ENCODE results near the gene HIVEP1. TPM values are rescaled to one million over a fixed set of nuclear protein-coding genes. Genes with fewer than 3 reads are reported as not detected.

Gene HIVEP1
- total RNA-seq, 6 experiments from 2014 or later, result 13.2 to 23.3 (median 17.8) TPM

DNA sequence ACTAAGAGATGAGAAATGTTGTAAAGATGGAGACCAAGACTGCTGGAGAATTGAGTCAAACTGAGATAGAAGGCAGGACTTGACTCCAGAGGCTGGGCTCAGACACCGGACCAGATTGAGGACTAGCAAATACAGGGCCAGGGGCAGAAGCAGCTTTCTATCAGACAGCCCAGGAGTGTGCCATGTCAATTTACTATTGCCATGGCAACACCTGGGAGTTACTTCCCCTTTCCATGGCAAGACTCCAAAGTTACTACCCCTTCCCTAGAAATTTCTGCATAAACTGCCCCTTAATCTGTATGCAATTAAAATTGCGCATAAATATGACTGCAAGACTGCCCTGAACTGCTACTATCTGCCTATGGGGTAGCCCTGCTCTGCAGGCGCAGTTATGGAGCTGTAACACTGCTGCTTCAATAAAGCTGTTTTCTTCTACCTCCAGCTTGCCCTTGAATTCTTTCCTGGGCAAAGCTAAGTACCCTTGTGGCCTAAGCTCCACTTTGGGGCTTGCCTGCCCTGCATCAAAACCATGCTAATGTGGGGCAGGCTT is 188.0 kb downstream of the HIVEP1 start:
- WGBS (ENCODE audit: insufficient coverage, low coverage, low lambda C conversion rate, missing lambda C conversion rate), result 97% methylated on average over 3 of the region's 3 CpGs
- H3K27ac ChIP-seq, result no peak overlapping the region
- intact Hi-C loops (cut with DNase I), result no loop called here
- H3K4me1 ChIP-seq, result no peaks in the 10 kb centered on the region
- no peak for ATAC-seq
- H3K9me3 ChIP-seq, result no peaks in the 10 kb centered on the region
- H3K27me3 ChIP-seq, result no peaks in the 10 kb centered on the region
- H3K36me3 ChIP-seq, result no peaks in the 10 kb centered on the region
- DNase-seq, result no peak
- TF ChIP-seq POLR2A (IDR thresholded peaks at IDR 0.05) (no peak), CTCF (IDR thresholded peaks at IDR 0.05) (no peak)
- H3K4me3 ChIP-seq, result no peak overlapping the region

- no peaks in the 10 kb centered on the region for H3K4me1 ChIP-seq
- ATAC-seq (no peak), DNase-seq (no peak)
- H3K4me3 ChIP-seq, result no peak overlapping the region
- 0% methylated on average over 1 of the region's 1 CpG for WGBS (ENCODE audit: insufficient coverage, low coverage, low lambda C conversion rate, missing lambda C conversion rate)
- H3K27me3 ChIP-seq, result no peaks in the 10 kb centered on the region
- no peak overlapping the region for H3K27ac ChIP-seq
- H3K36me3 ChIP-seq, result no peaks in the 10 kb centered on the region
- H3K9me3 ChIP-seq, result no peaks in the 10 kb centered on the region
- intact Hi-C loops (cut with DNase I), result no loop called here
- TF ChIP-seq POLR2A (IDR thresholded peaks at IDR 0.05), result no peak
- no peak for TF ChIP-seq CTCF (IDR thresholded peaks at IDR 0.05)
Observed at GRCh38 chr6:12200761-12201160, 188.6 kb downstream of the HIVEP1 start.

- DNase-seq, result no peak
Observed at GRCh38 chr6:12203001-12203400, 190.9 kb downstream of the HIVEP1 start.

DNA sequence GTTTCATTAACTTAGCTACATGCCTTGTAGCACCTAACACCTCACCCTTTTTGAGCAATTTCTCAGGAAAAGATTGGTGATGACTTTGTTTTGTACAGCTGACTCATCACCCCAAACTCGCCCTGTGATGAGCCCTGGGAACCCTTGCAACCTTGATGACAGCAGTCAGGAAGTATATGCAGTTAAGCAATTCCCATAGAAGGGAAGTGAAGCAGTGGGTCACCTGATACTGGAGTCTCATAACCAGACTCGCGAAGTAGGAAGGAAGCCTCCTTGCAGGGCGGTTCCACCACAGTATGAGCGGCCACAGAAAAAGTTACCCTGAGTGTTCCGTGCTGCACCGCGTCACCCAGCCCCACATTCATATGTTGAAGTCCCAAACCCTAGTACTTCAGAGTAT is 196.1 kb downstream of the HIVEP1 start:
- Histone ChIP-seq H3K4me1 (no peaks in the 10 kb centered on the region), H3K27ac (no peak overlapping the region), H3K9me3 (no peaks in the 10 kb centered on the region), H3K36me3 (no peaks in the 10 kb centered on the region), H3K27me3 (no peaks in the 10 kb centered on the region), H3K4me3 (no peak overlapping the region)
- WGBS (ENCODE audit: insufficient coverage, low coverage, low lambda C conversion rate, missing lambda C conversion rate), result 55% methylated on average over 4 of the region's 8 CpGs
- DNase-seq (peak in 2 of 3 donors; percentile 35 to 54), ATAC-seq (peak; percentile 67 to 82 (median 75))
- TF ChIP-seq CTCF (IDR thresholded peaks at IDR 0.05), result no peak
- TF ChIP-seq POLR2A (IDR thresholded peaks at IDR 0.05), result no peak
- intact Hi-C loops (cut with DNase I), result no loop called here

More at GRCh38 chr6:12203001-12203400, 190.9 kb downstream of the HIVEP1 start:
- TF ChIP-seq POLR2A (IDR thresholded peaks at IDR 0.05) (no peak), CTCF (IDR thresholded peaks at IDR 0.05) (no peak)
- H3K27me3 ChIP-seq, result no peaks in the 10 kb centered on the region
- H3K9me3 ChIP-seq, result no peaks in the 10 kb centered on the region
- H3K4me1 ChIP-seq, result no peaks in the 10 kb centered on the region
- WGBS (ENCODE audit: insufficient coverage, low coverage, low lambda C conversion rate, missing lambda C conversion rate), result 62% methylated on average over 2 of the region's 6 CpGs
- no peaks in the 10 kb centered on the region for H3K36me3 ChIP-seq
- H3K27ac ChIP-seq, result no peak overlapping the region
- peak in 1 of 4 donors; percentile 19 for ATAC-seq
- no peak overlapping the region for H3K4me3 ChIP-seq
- intact Hi-C loops (cut with DNase I), result no loop called here

GRCh38 chr6:12208673-12209072 is 196.6 kb downstream of the HIVEP1 start:
- Histone ChIP-seq H3K27ac (no peak overlapping the region), H3K4me1 (no peaks in the 10 kb centered on the region)

More at GRCh38 chr6:12208673-12209072, 196.6 kb downstream of the HIVEP1 start:
- ATAC-seq (no peak), DNase-seq (no peak)
- Histone ChIP-seq H3K27me3 (no peaks in the 10 kb centered on the region), H3K9me3 (no peaks in the 10 kb centered on the region), H3K4me3 (no peak overlapping the region), H3K36me3 (no peaks in the 10 kb centered on the region)
- no peak for TF ChIP-seq POLR2A (IDR thresholded peaks at IDR 0.05)
- no peak for TF ChIP-seq CTCF (IDR thresholded peaks at IDR 0.05)
- intact Hi-C loops (cut with DNase I), result no loop called here
- WGBS (ENCODE audit: insufficient coverage, low coverage, low lambda C conversion rate, missing lambda C conversion rate), result 92% methylated on average over 4 of the region's 4 CpGs

Data from right lobe of liver (tissue), 6 donors.